HepG2 (cell line): Measurements from ENCODE around the gene FXR2. TPM values are rescaled to one million over a fixed set of nuclear protein-coding genes. Genes with fewer than 3 reads are reported as not detected.

Experiments
- HNRNPK ChIP-seq: fragments of 200-400 bp; formaldehyde crosslinking; IDR thresholded peaks from 2 replicates; pipeline ENCODE4 v1.6.1; 2018; ENCODE audit warnings: low read length, low read depth, moderate library complexity, mild to moderate bottlenecking; ENCODE audit not compliant: poor library complexity, severe bottlenecking
- polyA plus RNA-seq, 8 experiments: library from polyadenylated mRNA; depleted of rRNA in 3 of 8; stranded (reverse) in 7 of 8; unstranded in 1 of 8; fragments of >200 nt; fragmentation: Illumina TruSeq in 4 of 8; extraction: Trizol in 4 of 8; gene quantifications; 2 replicates each; pipeline versions ENCODE4 v1.2.1 to v1.2.3, GENCODE V29; 2011 to 2016; ENCODE audit warnings: low read depth in 4 of 8, missing spikeins in 1 of 8, mixed read lengths in 1 of 8; ENCODE audit not compliant: insufficient read depth in 1 of 8
- total RNA-seq, 5 experiments: library from RNA; depleted of rRNA; stranded (reverse); fragments of >200 nt; fragmentation: Illumina TruSeq; extraction: Trizol; gene quantifications; 2 replicates each; pipeline ENCODE4 v1.2.3, GENCODE V29; 2016; ENCODE audit warnings: low read depth in 1 of 5
- TF ChIP-seq, protein P1 (sequence below): sonication (generic); formaldehyde crosslinking; IDR thresholded peaks from 2 replicates; pipeline ENCODE4 v1.5.0; 2020; ENCODE audit warnings: missing genetic modification reagents
- TF ChIP-seq, protein P2 (sequence below): sonication (generic); formaldehyde crosslinking; IDR thresholded peaks from 2 replicates; pipeline ENCODE4 v1.4.0; 2020; ENCODE audit warnings: mild to moderate bottlenecking, missing genetic modification reagents
- TF ChIP-seq, protein P3 (sequence below): sonication (generic); formaldehyde crosslinking; IDR thresholded peaks from 2 replicates; pipeline ENCODE4 v1.8.1; 2023; ENCODE audit warnings: missing genetic modification reagents, inconsistent platforms, borderline replicate concordance

Gene FXR2
- total and polyA plus RNA-seq, 2 of the 13 experiments (the other 11 are each of a cell fraction or from before 2014, with no cell fraction given) = 20.9 to 24.4 TPM

DNA sequence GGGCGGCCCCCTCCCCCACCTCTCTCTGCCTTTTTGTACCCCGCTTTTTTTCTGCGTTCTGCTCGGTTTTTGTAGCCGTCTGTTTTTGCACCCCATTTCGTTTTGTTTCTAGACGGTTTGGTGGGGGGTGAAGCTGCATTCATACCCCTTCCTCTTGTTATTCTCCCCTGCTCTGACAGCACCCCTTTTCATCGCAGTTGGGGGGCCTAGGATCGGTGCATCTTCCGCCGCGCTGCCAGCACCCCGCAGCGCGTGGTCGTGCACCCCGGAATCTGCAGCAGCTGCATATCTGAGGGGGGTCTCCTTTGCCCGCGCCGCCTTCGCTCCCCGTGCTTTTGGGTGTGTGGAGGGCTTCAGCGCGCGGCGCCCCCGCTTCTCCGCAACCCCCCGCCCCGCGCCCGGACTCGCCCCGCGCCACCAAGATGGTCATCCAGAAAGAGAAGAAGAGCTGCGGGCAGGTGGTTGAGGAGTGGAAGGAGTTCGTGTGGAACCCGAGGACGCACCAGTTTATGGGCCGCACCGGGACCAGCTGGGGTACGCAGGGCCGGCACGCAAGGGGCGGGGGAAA lies 36.5 kb upstream of the FXR2 start (continued):
- TF ChIP-seq HNRNPK = no peak
- TF ChIP-seq, protein P1, sequence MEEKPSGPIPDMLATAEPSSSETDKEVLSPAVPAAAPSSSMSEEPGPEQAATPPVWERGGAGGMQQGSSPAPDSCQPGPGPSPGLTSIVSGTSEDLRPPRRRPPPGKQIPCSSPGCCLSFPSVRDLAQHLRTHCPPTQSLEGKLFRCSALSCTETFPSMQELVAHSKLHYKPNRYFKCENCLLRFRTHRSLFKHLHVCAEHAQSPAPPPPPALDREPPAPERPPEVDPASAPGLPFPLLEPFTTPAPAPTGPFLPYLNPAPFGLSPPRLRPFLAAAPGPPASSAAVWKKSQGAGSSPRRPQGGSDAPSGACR (CRISPR knock-in tag) = no peak
- TF ChIP-seq, protein P2, sequence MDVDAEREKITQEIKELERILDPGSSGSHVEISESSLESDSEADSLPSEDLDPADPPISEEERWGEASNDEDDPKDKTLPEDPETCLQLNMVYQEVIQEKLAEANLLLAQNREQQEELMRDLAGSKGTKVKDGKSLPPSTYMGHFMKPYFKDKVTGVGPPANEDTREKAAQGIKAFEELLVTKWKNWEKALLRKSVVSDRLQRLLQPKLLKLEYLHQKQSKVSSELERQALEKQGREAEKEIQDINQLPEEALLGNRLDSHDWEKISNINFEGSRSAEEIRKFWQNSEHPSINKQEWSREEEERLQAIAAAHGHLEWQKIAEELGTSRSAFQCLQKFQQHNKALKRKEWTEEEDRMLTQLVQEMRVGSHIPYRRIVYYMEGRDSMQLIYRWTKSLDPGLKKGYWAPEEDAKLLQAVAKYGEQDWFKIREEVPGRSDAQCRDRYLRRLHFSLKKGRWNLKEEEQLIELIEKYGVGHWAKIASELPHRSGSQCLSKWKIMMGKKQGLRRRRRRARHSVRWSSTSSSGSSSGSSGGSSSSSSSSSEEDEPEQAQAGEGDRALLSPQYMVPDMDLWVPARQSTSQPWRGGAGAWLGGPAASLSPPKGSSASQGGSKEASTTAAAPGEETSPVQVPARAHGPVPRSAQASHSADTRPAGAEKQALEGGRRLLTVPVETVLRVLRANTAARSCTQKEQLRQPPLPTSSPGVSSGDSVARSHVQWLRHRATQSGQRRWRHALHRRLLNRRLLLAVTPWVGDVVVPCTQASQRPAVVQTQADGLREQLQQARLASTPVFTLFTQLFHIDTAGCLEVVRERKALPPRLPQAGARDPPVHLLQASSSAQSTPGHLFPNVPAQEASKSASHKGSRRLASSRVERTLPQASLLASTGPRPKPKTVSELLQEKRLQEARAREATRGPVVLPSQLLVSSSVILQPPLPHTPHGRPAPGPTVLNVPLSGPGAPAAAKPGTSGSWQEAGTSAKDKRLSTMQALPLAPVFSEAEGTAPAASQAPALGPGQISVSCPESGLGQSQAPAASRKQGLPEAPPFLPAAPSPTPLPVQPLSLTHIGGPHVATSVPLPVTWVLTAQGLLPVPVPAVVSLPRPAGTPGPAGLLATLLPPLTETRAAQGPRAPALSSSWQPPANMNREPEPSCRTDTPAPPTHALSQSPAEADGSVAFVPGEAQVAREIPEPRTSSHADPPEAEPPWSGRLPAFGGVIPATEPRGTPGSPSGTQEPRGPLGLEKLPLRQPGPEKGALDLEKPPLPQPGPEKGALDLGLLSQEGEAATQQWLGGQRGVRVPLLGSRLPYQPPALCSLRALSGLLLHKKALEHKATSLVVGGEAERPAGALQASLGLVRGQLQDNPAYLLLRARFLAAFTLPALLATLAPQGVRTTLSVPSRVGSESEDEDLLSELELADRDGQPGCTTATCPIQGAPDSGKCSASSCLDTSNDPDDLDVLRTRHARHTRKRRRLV = no peak
- TF ChIP-seq, protein P3, sequence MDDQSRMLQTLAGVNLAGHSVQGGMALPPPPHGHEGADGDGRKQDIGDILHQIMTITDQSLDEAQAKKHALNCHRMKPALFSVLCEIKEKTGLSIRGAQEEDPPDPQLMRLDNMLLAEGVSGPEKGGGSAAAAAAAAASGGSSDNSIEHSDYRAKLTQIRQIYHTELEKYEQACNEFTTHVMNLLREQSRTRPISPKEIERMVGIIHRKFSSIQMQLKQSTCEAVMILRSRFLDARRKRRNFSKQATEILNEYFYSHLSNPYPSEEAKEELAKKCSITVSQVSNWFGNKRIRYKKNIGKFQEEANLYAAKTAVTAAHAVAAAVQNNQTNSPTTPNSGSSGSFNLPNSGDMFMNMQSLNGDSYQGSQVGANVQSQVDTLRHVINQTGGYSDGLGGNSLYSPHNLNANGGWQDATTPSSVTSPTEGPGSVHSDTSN (CRISPR knock-in tag) = no peak
- TF ChIP-seq, all 625 proteins: peak for 3
